ENCODE measurements around the gene ARPC4.

GRCh38 chr3:9794400-9794799 is 1.5 kb downstream of the ARPC4 start:
- no peak for TF ChIP-seq GATA2 (IDR thresholded peaks at IDR 0.05; ENCODE audit: low read depth, low read length)
- no peak for TF ChIP-seq GATA3 (IDR thresholded peaks at IDR 0.05; ENCODE audit: low read depth, low read length)

Data from SH-SY5Y (cell line).